ENCODE results near the gene TBC1D5. TPM values are rescaled to one million over a fixed set of nuclear protein-coding genes. Genes with fewer than 3 reads are reported as not detected.

Gene TBC1D5
- total RNA-seq, 4 donors from 2014 or later = 51.9 to 66.8 (median 60.1) TPM

- no peak overlapping the region for H3K4me3 ChIP-seq (ENCODE audit: low read depth, poor library complexity, severe bottlenecking)
- 56 to 72% methylated on average over 2 of the region's 2 CpGs for WGBS, 2 donors
- peak in 1 of 2 donors; percentile 32 for DNase-seq (ENCODE audit: low spot score in 2 of 2)
- TF ChIP-seq POLR2A (IDR thresholded peaks at IDR 0.05) (no peak), CTCF (IDR thresholded peaks at IDR 0.05) (no peak)
- intact Hi-C loops (cut with DNase I; ENCODE audit: low total_unique reads) = no loop called here
These were observed 616.5 kb downstream of the TBC1D5 start for GRCh38 chr3:17125738-17126442.

GRCh38 chr3:17122758-17123157, 619.7 kb downstream of the TBC1D5 start:
- no peak overlapping the region for H3K4me3 ChIP-seq (ENCODE audit: low read depth, poor library complexity, severe bottlenecking)
- WGBS, 2 donors = 80 to 89% methylated on average over 3 of the region's 3 CpGs
- TF ChIP-seq CTCF (IDR thresholded peaks at IDR 0.05) (no peak), POLR2A (IDR thresholded peaks at IDR 0.05) (no peak)
- intact Hi-C loops (cut with DNase I; ENCODE audit: low total_unique reads) = no loop called here
- peak in 1 of 2 donors; percentile 13 for DNase-seq (ENCODE audit: low spot score in 2 of 2)

DNA sequence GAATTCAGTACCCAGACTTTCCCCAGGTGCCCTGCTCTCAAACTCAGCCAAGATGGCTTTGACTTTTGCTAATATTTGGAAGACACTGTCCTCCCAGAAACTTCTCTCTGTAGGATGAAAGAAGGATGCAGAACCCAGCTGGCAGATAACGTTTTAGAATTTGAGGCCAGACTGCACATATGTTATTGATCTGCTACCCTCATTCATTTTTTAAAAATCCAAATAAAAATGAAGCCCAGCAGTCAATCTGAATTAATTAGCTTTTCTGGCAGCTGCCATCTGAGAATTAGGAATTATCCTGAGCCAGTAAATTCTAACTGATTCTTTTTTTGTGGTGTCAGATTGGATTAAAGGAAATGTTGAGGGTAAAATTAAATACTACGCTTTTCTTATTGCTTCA, 621.1 kb downstream of the TBC1D5 start:
- WGBS, 2 donors = 64 to 69% methylated on average over 2 of the region's 2 CpGs
- TF ChIP-seq CTCF (IDR thresholded peaks at IDR 0.05) (no peak), POLR2A (IDR thresholded peaks at IDR 0.05) (no peak)
- intact Hi-C loops (cut with DNase I; ENCODE audit: low total_unique reads) = no loop called here
- no peak overlapping the region for H3K4me3 ChIP-seq (ENCODE audit: low read depth, poor library complexity, severe bottlenecking)
- no peak for DNase-seq (ENCODE audit: low spot score in 2 of 2)

DNA sequence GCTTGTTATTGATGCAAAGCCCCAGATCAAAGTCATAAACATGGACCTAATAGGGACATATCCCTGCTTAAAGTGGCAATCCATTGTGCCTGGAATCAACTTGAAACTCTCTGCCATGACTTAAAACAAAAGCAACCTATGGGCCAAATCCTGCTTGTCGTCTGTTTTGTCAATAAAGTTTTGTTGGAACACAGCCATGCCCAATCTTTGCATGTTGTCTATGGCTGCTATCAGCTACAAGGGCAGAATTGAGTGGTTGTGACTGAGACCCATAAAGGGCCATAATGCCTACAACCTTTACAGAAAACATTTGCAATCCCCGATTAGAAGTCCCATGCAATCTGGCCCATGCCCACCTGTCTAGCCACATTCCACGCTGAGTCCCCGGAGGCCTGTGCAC, 622.3 kb downstream of the TBC1D5 start:
- 87% methylated on average over 4 of the region's 4 CpGs for WGBS, 2 donors
- intact Hi-C loops (cut with DNase I; ENCODE audit: low total_unique reads) = no loop called here
- H3K4me3 ChIP-seq (ENCODE audit: low read depth, poor library complexity, severe bottlenecking) = no peak overlapping the region
- TF ChIP-seq POLR2A (IDR thresholded peaks at IDR 0.05) = no peak
- TF ChIP-seq CTCF (IDR thresholded peaks at IDR 0.05) = no peak
- no peak for DNase-seq (ENCODE audit: low spot score in 2 of 2)

GRCh38 chr3:17119201-17120072, 623.0 kb downstream of the TBC1D5 start:
- DNase-seq (ENCODE audit: low spot score in 2 of 2) = peak in 1 of 2 donors; percentile 45
- TF ChIP-seq POLR2A (IDR thresholded peaks at IDR 0.05) (no peak), CTCF (IDR thresholded peaks at IDR 0.05) (no peak)
- intact Hi-C loops (cut with DNase I; ENCODE audit: low total_unique reads) = no loop called here
- WGBS, 2 donors = 65 to 81% methylated on average over 5 of the region's 5 CpGs
- H3K4me3 ChIP-seq (ENCODE audit: low read depth, poor library complexity, severe bottlenecking) = no peak overlapping the region
